ENCODE measurements around the gene CCAR1.
"Not testable (repeated sequence)": the region's sequence is repeated elsewhere in the genome, so short reads cannot be mapped to it uniquely, and the experiment has no call there.

CCAR1 gene

GRCh38 chr10:68720793-68721672 lies at the start of gene CCAR1:
Gene CCAR1, plus strand, starts transcription at chr10:68721239. Its CDS starts 1,266 bp downstream, at chr10:68722505.
- in situ Hi-C loops (cut with HindIII; ENCODE audit: low sequenced_read_pairs): no loop called here

- in situ Hi-C loops (cut with HindIII; ENCODE audit: low sequenced_read_pairs): no loop called here
Measured at GRCh38 chr10:68684413-68684812, 36.6 kb upstream of the CCAR1 start.

DNA sequence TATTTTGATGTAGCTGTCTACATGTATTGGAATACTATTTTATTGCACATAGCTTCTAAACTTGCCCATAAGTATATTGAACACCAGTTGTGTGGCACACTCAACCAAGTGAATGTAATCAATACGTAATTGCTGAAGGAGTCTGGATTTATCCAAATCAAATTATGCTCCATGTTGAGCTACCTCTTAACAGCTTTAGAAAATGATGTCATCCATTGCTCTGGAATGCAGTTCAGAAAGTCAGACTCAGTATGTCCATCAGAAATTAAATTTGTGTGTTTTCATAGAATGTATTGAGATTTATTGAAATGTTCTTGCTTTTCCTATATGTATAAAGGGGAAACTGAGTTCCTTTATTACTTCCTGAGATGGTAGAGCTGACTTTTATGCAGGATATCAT lies 25.0 kb upstream of the CCAR1 start:
- in situ Hi-C loops (cut with HindIII; ENCODE audit: low sequenced_read_pairs): no loop called here

DNA sequence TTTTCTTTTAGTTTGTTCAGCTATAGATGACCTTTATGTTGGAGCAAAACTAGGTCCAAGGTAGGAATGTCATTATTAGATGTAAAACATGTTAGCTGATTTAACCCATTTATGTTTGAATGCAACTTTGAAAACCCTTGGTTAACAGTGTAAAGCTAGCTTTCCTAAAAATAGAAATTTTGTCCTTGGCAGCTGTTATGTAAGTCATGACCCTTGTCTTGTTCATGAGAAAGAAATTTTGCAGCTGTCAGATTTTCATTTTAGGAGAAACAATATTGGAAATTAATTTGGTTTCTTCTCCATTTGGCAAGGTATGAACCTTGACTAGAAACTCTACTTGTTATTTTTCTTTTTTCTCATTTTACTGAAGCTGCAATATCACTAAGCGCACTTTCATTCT lies 23.9 kb upstream of the CCAR1 start:
- in situ Hi-C loops (cut with HindIII; ENCODE audit: low sequenced_read_pairs): no loop called here

GRCh38 chr10:68700197-68700596 lies 20.8 kb upstream of the CCAR1 start:
- in situ Hi-C loops (cut with HindIII; ENCODE audit: low sequenced_read_pairs): no loop called here

GRCh38 chr10:68705548-68705947 lies 15.5 kb upstream of the CCAR1 start:
- in situ Hi-C loops (cut with HindIII; ENCODE audit: low sequenced_read_pairs): no loop called here

DNA sequence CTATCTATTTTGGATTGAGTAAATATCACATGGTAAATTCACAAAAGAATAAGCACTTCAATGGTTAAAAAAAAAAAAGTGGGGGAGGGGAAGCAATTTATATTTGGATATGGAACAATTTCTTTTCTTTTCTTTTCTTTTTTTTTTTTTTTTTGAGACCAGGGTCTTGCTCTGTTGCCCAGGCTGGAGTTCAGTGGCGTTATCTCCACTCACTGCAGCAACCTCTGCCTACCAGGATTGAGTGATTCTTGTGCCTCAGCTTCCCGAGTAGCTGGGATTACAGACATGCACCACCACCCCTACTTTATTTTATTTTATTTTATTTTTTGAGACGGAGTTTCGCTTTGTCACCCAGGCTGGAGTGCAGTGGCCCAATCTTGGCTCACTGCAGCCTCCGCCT lies 12.1 kb upstream of the CCAR1 start:
- in situ Hi-C loops (cut with HindIII; ENCODE audit: low sequenced_read_pairs): not testable (repeated sequence)

DNA sequence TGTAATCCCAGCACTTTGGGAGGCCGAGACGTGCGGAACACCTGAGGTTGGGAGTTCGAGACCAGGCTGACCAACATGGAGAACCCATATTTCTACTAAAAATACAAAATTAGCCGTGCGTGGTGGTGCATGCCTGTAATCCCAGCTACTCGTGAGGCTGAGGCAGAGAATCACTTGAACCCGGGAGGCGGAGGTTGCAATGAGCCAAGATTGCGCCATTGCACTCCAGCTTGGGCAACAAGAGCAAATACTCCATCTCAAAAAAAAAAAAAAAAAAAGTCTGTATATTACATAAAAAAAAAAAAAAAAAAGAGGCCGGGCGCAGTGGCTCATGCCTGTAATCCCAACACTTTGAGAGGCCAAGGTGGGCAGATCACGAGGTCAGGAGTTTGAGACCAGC lies 8.0 kb upstream of the CCAR1 start:
- in situ Hi-C loops (cut with HindIII; ENCODE audit: low sequenced_read_pairs): not testable (repeated sequence)

GRCh38 chr10:68717435-68717834 lies 3.6 kb upstream of the CCAR1 start:
- in situ Hi-C loops (cut with HindIII; ENCODE audit: low sequenced_read_pairs): no loop called here

GRCh38 chr10:68721673-68722335 lies 765 bp downstream of the CCAR1 start:
- in situ Hi-C loops (cut with HindIII; ENCODE audit: low sequenced_read_pairs): no loop called here

DNA sequence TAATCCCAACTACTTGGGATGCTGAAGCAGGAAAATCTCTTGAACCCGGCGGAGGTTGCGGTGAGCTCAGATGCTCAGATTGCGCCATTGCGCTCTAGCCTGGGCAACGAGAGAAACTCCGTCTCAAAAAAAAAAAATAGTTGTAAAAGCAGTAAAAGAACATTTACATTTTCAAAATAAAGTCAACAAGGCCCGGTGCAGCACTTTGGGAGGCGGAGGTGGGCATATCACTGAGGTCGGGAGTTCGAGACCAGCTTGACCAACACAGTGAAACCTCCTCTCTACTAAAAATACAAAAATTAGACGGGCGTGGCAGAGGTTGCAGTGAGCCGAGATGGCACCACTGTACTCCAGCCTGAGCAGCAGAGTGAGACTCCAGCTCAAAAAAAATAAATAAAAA lies 4.0 kb downstream of the CCAR1 start:
- in situ Hi-C loops (cut with HindIII; ENCODE audit: low sequenced_read_pairs): no loop called here

GRCh38 chr10:68727146-68727545 lies 6.1 kb downstream of the CCAR1 start:
- in situ Hi-C loops (cut with HindIII; ENCODE audit: low sequenced_read_pairs): no loop called here

GRCh38 chr10:68732651-68733050 lies 11.6 kb downstream of the CCAR1 start:
- in situ Hi-C loops (cut with HindIII; ENCODE audit: low sequenced_read_pairs): no loop called here

GRCh38 chr10:68734349-68734748 lies 13.3 kb downstream of the CCAR1 start:
- in situ Hi-C loops (cut with HindIII; ENCODE audit: low sequenced_read_pairs): no loop called here

DNA sequence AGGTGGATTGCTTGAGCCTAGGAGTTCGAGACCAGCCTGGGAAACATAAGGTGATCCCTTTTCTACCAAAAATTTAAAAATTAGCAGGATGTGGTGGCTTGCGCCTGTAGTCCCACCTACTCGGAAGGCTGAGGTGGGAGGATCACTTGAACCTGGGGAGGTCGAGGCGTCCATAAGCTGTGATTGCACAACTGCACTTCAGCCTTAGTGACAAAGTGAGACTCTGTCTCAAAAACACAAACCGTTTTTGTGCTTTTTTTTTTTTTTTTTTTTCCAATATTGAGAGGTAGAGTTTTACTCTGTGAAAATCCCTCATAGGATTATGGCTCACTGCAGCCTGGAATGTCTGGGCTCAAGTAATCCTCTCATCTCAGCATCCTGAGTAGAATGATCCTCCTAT lies 14.1 kb downstream of the CCAR1 start:
- in situ Hi-C loops (cut with HindIII; ENCODE audit: low sequenced_read_pairs): no loop called here

- in situ Hi-C loops (cut with HindIII; ENCODE audit: low sequenced_read_pairs): not testable (repeated sequence)
Measured at GRCh38 chr10:68735739-68736138, 14.7 kb downstream of the CCAR1 start.

DNA sequence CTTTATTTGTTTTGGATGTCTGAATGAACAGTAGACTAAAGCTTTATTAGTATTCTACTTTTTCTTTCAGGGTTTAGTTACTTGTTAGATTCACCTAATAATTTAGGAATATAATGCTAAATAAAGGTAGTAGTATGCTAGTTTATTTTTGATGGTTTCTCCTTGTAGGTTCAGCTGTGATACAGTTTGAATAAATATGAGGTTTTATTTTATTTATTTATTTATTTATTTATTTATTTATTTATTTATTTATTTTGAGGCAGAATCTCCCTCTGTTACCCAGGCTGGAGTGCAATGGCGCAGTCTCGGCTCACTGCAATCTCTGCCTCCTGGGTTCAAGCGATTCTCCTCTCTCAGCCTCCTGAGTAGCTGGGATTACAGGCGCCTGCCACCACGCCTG lies 19.6 kb downstream of the CCAR1 start:
- in situ Hi-C loops (cut with HindIII; ENCODE audit: low sequenced_read_pairs): not testable (repeated sequence)

GRCh38 chr10:68742397-68742796 lies 21.4 kb downstream of the CCAR1 start:
- in situ Hi-C loops (cut with HindIII; ENCODE audit: low sequenced_read_pairs): no loop called here

DNA sequence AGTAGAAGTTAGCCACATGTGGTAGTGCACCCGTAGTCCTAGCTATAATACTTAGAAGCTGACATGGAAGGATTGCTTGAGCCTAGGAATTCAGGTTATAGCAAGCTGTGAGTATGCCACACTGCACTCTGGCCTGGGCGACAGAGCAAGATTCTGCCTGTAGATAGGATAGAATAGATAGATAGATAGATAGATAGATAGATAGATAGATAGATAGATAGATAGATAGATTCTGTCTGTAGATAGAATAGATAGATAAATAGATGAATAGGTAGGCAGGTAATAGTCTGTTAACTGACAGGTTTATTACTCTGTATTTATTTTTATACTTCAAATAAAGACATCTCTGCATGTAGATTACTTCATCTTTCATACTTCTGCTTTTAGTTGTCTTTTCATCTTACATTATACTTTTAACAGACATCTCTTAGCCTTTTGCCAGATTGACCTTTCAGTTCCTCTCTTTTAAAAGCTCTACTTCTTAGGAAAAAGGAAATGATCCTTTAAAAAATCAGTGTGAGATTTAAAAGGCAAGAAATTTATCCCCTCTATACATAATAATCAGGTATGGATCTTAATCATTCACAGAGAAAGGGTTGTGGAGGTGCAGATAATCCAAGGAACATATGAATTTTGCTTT lies 31.8 kb downstream of the CCAR1 start:
- in situ Hi-C loops (cut with HindIII; ENCODE audit: low sequenced_read_pairs): no loop called here

- in situ Hi-C loops (cut with HindIII; ENCODE audit: low sequenced_read_pairs): no loop called here
Measured at GRCh38 chr10:68756246-68756645, 35.2 kb downstream of the CCAR1 start.

GRCh38 chr10:68756766-68757165 lies 35.7 kb downstream of the CCAR1 start:
- in situ Hi-C loops (cut with HindIII; ENCODE audit: low sequenced_read_pairs): no loop called here

Measured in DLD1 (cell line).